Spinal cord (tissue), 10 donors: ENCODE results near the gene FGFR4. TPM values are rescaled to one million over a fixed set of nuclear protein-coding genes. Genes with fewer than 3 reads are reported as not detected.

Experiments
- DNase-seq, 6 donors: peaks; one replicate each; pipeline versions ENCODE4 v3.0.0 to v3.0.0-alpha.2; 2013 to 2015; ENCODE audit warnings: low spot score in 6 of 6, low read depth in 4 of 6
- H3K27ac ChIP-seq: one replicate; pipeline ENCODE4 v1.5.1; 2013; ENCODE audit warnings: low read depth, low read length, control low read depth
- H3K27me3 ChIP-seq: one replicate; pipeline ENCODE4 v1.6.1; 2013; ENCODE audit warnings: low read length; ENCODE audit not compliant: control insufficient read depth, insufficient read depth
- H3K36me3 ChIP-seq: one replicate; pipeline ENCODE4 v1.6.1; 2013; ENCODE audit warnings: low read length; ENCODE audit not compliant: control insufficient read depth, insufficient read depth
- H3K4me1 ChIP-seq: one replicate; pipeline ENCODE4 v1.6.1; 2013; ENCODE audit warnings: low read length; ENCODE audit not compliant: control insufficient read depth, insufficient read depth
- H3K4me3 ChIP-seq: one replicate; pipeline ENCODE4 v1.5.1; 2013; ENCODE audit warnings: low read depth, low read length, control low read depth
- H3K9me3 ChIP-seq: one replicate; pipeline ENCODE4 v1.6.1; 2013; ENCODE audit warnings: low read length; ENCODE audit not compliant: control insufficient read depth, insufficient read depth
- WGBS: methylation state at CpG from one replicate; pipeline ENCODE4 v1.1.5; 2013; ENCODE audit warnings: missing lambda C conversion rate; ENCODE audit not compliant: insufficient coverage; 5-methylcytosine and 5-hydroxymethylcytosine counted together
- polyA plus RNA-seq, 2 donors: library from polyadenylated mRNA; unstranded; fragments of 120-200 nt; gene quantifications; one replicate each; pipeline ENCODE4 v1.2.1, GENCODE V29; 2013; ENCODE audit not compliant: insufficient read length in 2 of 2
- total RNA-seq, 2 donors: library from RNA; depleted of rRNA in 1 of 2; stranded (reverse); fragments of 120-200 nt in 1 of 2; fragments of >200 nt in 1 of 2; gene quantifications; one replicate each; pipeline versions ENCODE4 v1.2.3 to v1.2.4, GENCODE V29; 2013 to 2014
- donor health status: healthy.

FGFR4 gene
- total and polyA plus RNA-seq, 4 donors: 1.1 to 8.0 (median 4.2) TPM

DNA sequence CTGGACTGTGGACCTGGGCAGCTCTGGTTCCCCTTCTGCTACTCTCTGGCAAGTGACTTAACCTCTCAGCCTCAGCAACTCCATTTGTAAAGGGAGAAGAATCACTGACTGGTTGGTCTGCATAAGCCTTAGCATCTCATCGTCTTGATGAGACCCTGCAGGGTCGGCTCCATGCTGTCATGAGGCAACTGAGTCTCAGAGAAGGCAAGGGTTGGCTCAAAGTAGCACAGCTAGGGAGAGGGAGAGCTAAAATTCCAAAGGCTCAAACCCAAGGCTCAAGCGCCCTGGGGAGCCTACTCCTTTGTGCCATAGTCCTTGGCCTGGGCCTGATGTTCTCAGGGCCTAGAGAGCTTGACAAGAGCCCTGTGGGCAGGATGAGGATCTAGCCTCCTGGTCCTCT, 4.5 kb downstream of the FGFR4 start:
- Histone ChIP-seq H3K9me3 (no peaks in the 10 kb centered on the region), H3K4me1 (peaks cover 45% of the 10 kb centered on the region), H3K36me3 (peaks cover 30% of the 10 kb centered on the region), H3K4me3 (no peak overlapping the region), H3K27me3 (peaks cover 5% of the 10 kb centered on the region), H3K27ac (no peak overlapping the region)
- 90% methylated on average over 3 of the region's 3 CpGs for WGBS
- no peak for DNase-seq

DNA sequence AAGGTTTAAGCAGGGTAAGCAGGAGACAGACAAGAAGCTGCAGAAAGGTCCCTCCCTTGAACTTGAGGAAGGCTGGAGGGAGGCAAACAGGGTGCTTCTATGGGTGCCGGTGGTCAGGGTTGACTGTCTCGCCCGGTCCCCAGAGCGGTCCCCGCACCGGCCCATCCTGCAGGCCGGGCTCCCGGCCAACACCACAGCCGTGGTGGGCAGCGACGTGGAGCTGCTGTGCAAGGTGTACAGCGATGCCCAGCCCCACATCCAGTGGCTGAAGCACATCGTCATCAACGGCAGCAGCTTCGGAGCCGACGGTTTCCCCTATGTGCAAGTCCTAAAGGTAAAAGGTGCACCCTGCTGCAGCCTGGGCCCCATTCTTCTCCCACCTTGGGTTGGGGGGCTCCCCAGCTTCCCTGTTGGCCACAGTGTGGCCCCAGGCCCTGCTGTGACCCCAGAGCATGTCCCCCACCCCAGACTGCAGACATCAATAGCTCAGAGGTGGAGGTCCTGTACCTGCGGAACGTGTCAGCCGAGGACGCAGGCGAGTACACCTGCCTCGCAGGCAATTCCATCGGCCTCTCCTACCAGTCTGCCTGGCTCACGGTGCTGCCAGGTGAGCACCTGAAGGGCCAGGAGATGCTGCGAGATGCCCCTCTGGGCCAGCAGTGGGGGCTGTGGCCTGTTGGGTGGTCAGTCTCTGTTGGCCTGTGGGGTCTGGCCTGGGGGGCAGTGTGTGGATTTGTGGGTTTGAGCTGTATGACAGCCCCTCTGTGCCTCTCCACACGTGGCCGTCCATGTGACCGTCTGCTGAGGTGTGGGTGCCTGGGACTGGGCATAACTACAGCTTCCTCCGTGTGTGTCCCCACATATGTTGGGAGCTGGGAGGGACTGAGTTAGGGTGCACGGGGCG, 5.7 kb downstream of the FGFR4 start:
- Histone ChIP-seq H3K36me3 (peaks cover 37% of the 10 kb centered on the region), H3K4me1 (peaks cover 35% of the 10 kb centered on the region), H3K9me3 (no peaks in the 10 kb centered on the region), H3K27me3 (peaks cover under 1% of the 10 kb centered on the region), H3K4me3 (no peak overlapping the region), H3K27ac (no peak overlapping the region)
- WGBS: 91% methylated on average over 31 of the region's 32 CpGs
- no peak for DNase-seq

DNA sequence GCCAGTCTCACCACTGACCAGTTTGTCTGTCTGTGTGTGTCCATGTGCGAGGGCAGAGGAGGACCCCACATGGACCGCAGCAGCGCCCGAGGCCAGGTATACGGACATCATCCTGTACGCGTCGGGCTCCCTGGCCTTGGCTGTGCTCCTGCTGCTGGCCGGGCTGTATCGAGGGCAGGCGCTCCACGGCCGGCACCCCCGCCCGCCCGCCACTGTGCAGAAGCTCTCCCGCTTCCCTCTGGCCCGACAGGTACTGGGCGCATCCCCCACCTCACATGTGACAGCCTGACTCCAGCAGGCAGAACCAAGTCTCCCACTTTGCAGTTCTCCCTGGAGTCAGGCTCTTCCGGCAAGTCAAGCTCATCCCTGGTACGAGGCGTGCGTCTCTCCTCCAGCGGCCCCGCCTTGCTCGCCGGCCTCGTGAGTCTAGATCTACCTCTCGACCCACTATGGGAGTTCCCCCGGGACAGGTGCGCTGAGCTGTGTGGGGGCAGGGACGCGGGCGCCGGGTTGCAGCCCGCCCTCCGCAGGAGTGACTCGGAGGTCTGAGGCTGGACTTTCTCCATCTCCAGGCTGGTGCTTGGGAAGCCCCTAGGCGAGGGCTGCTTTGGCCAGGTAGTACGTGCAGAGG, 6.5 kb downstream of the FGFR4 start:
- H3K4me1 ChIP-seq: peaks cover 36% of the 10 kb centered on the region
- peaks cover 38% of the 10 kb centered on the region for H3K36me3 ChIP-seq
- no peaks in the 10 kb centered on the region for H3K27me3 ChIP-seq
- H3K4me3 ChIP-seq: no peak overlapping the region
- 94% methylated on average over 40 of the region's 40 CpGs for WGBS
- H3K9me3 ChIP-seq: no peaks in the 10 kb centered on the region
- H3K27ac ChIP-seq: no peak overlapping the region
- DNase-seq: no peak

DNA sequence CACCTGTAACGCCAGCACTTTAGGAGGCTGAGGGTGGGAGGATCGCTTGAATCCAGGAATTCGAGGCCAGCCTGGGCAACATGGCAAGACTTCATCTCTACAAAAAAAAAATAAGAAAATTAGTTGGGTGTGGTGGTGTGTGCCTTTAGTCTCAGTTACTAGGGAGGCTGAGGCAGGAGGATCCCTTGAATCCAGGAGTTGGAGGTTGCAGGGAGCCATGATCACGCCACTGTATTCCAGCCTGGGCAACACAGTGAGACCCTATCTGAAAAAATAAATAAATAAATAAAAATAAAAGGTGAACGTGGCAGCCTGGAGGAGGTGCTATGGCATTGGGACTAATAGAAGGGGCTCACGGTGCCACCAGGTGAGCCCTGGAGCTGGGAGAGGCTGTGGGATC, 7.1 kb downstream of the FGFR4 start:
- Histone ChIP-seq H3K27me3 (no peaks in the 10 kb centered on the region), H3K9me3 (no peaks in the 10 kb centered on the region), H3K27ac (no peak overlapping the region), H3K36me3 (peaks cover 38% of the 10 kb centered on the region), H3K4me1 (peaks cover 37% of the 10 kb centered on the region), H3K4me3 (no peak overlapping the region)
- 100% methylated on average over 1 of the region's 6 CpGs for WGBS
- no peak for DNase-seq

DNA sequence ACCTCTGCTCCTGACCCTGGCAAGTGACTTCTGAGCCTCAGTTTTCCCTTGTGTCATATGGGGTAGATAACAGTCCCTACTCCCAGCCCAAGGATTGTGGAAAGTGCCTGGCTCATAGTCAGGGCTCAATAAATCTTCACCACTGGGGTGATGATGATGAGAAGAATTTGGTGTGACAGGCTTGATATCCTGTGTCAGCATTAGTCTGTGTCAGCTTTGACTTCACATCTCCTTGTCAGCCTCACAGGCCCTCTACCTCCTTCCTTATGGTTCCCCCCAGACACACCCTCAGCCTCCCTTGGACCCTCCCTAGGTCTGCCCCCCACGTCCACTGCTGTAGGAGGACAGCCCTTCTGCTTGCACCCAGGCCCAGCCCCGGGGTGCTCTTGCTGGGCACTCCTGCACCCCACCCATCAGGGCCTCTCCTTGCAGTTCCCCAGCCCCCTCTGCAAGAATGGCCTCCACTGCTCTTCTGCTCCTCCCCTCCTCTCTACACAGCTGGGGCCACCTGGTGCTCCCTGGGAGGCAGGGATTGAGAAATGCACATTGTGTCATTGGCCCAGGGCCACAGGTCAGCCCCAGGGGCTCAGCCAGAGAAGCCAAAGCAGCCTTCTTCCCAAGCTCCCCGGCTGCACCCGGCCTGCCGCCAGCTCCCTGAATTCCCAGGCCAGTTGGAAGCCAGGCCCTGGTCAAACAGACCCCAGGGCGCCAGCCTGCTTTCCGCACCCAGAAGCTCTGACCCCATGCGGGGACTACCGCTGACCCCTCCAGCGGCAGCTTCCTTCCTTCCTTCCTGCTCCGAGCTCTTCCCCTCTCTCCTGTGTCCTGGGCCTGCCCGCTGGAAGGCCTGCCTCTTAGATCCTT, 7.7 kb downstream of the FGFR4 start:
- Histone ChIP-seq H3K4me3 (no peak overlapping the region), H3K36me3 (peaks cover 38% of the 10 kb centered on the region), H3K27me3 (no peaks in the 10 kb centered on the region), H3K4me1 (peaks cover 34% of the 10 kb centered on the region), H3K9me3 (no peaks in the 10 kb centered on the region), H3K27ac (no peak overlapping the region)
- DNase-seq: no peak
- WGBS: 68% methylated on average over 12 of the region's 12 CpGs

DNA sequence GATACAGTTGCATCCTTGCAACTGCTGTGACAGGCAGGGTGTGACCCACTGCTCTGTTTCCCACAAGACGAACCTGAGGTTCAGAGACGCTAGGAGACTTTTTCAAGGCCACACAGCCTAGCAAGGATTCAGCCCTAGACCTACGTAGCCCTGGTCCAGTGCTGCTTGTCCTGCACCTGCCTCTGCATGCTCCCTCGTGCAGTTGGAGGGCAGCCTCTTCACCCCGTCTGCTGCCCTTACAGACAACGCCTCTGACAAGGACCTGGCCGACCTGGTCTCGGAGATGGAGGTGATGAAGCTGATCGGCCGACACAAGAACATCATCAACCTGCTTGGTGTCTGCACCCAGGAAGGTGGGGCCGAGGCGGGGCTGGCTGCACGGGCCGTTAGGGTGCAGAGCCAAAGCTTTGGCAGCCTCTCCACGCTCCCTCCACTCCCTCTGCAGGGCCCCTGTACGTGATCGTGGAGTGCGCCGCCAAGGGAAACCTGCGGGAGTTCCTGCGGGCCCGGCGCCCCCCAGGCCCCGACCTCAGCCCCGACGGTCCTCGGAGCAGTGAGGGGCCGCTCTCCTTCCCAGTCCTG, 8.5 kb downstream of the FGFR4 start:
- no peak overlapping the region for H3K4me3 ChIP-seq
- peaks cover 38% of the 10 kb centered on the region for H3K36me3 ChIP-seq
- no peaks in the 10 kb centered on the region for H3K27me3 ChIP-seq
- 77% methylated on average over 27 of the region's 28 CpGs for WGBS
- H3K27ac ChIP-seq: no peak overlapping the region
- no peaks in the 10 kb centered on the region for H3K9me3 ChIP-seq
- no peak for DNase-seq
- H3K4me1 ChIP-seq: peaks cover 30% of the 10 kb centered on the region

DNA sequence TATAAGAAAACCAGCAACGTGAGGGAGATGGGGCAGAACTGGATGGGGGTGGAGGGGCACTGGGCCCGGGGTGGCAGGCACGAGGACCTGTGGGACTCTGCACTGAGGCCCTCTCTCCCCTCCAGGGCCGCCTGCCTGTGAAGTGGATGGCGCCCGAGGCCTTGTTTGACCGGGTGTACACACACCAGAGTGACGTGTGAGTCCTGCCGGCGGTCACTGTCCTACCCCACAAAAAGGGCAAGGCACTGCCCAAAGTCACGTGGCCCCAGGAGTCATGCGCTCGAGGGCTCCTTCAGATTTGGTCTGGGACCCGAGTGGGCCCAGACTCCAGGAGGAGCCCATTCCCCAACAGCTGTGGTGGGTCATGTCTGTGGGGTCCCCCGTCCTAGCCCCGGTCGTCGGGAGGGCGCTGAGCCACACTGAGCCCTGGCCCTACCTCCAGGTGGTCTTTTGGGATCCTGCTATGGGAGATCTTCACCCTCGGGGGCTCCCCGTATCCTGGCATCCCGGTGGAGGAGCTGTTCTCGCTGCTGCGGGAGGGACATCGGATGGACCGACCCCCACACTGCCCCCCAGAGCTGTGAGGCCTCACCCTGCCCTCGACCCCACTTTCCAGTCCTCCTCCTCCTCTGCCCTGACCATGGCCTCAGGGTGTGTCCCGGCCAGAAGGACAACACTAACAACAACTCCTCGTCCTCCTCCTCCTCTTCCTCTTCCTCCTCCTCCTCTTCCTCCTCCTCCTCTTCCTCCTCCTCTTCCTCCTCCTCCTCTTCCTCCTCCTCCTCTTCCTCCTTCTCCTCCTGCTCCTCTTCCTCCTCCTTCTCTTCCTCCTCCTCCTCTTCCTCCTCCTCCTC, 9.7 kb downstream of the FGFR4 start:
- Histone ChIP-seq H3K36me3 (peaks cover 38% of the 10 kb centered on the region), H3K27ac (no peak overlapping the region), H3K4me3 (no peak overlapping the region), H3K4me1 (peaks cover 30% of the 10 kb centered on the region), H3K9me3 (no peaks in the 10 kb centered on the region), H3K27me3 (no peaks in the 10 kb centered on the region)
- DNase-seq: no peak
- WGBS: 88% methylated on average over 23 of the region's 29 CpGs

DNA sequence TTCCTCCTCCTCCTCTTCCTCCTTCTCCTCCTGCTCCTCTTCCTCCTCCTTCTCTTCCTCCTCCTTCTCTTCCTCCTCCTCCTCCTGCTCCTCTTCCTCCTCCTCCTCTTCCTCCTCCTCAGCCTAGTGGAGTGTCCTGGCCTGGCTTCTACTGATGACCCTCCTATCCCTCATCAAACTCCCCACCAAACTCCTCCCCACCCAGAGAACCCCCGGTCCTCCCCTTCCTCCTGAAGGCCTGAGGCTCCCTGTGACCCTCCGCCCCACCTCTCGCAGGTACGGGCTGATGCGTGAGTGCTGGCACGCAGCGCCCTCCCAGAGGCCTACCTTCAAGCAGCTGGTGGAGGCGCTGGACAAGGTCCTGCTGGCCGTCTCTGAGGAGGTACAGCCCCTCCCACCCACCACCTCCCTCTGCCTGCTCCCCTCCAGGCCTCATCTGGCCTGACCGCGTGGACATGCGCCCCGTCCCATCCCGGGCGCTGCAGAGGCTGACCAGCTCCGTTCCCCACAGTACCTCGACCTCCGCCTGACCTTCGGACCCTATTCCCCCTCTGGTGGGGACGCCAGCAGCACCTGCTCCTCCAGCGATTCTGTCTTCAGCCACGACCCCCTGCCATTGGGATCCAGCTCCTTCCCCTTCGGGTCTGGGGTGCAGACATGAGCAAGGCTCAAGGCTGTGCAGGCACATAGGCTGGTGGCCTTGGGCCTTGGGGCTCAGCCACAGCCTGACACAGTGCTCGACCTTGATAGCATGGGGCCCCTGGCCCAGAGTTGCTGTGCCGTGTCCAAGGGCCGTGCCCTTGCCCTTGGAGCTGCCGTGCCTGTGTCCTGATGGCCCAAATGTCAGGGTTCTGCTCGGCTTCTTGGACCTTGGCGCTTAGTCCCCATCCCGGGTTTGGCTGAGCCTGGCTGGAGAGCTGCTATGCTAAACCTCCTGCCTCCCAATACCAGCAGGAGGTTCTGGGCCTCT, 10.6 kb downstream of the FGFR4 start:
- no peaks in the 10 kb centered on the region for H3K9me3 ChIP-seq
- no peak overlapping the region for H3K4me3 ChIP-seq
- H3K4me1 ChIP-seq: peaks cover 30% of the 10 kb centered on the region
- H3K27me3 ChIP-seq: no peaks in the 10 kb centered on the region
- DNase-seq: no peak
- no peak overlapping the region for H3K27ac ChIP-seq
- 88% methylated on average over 30 of the region's 30 CpGs for WGBS
- peaks cover 36% of the 10 kb centered on the region for H3K36me3 ChIP-seq
